Measurements from ENCODE around the gene JAM3. TPM values are rescaled to one million over a fixed set of nuclear protein-coding genes. Genes with fewer than 3 reads are reported as not detected.

JAM3 gene
- total RNA-seq, 1 donor from 2014 or later: 438 TPM

DNA sequence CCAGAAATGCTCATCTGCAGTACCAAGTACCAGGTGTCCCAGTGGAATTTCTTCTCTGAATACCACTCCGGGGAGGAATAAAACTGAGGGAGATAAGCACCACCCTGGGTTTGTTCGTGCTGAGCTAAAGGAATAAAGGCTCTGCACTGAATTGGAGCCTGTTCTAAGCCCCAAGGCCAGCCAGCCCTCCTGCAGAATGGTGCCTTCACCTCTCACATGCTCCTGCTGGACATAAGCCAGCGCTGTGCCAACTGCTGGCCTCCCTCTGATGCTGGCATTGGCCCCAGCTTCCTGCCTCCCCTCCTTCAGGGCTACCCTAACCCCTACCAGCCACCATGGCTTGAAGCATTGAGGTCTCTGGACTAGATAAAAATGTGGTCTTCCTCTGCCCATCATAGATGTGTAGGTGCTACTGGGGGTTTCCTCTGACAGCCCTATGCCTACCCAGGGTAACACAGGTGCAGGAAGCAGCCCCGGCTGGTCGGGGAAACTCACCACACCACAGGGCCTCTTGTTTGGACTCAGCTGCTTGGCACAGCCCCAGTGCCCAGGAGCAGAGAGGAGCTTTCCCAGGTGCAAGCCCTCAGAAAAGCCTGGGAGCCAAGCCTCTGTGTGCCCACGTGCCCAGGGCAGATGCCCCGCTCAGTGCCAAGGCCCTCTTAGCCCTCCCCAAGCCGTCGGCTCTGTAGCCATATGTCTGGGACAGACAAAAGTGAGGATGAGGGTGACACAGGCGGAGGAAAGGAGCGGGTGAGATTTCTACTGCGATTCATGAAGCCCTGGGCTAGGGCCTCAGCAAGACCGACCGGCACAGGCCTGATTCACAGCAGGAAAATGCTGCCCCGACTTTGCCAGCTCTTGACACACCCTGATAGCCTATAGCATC is 34.1 kb upstream of the JAM3 start:
- TF ChIP-seq, protein P1, sequence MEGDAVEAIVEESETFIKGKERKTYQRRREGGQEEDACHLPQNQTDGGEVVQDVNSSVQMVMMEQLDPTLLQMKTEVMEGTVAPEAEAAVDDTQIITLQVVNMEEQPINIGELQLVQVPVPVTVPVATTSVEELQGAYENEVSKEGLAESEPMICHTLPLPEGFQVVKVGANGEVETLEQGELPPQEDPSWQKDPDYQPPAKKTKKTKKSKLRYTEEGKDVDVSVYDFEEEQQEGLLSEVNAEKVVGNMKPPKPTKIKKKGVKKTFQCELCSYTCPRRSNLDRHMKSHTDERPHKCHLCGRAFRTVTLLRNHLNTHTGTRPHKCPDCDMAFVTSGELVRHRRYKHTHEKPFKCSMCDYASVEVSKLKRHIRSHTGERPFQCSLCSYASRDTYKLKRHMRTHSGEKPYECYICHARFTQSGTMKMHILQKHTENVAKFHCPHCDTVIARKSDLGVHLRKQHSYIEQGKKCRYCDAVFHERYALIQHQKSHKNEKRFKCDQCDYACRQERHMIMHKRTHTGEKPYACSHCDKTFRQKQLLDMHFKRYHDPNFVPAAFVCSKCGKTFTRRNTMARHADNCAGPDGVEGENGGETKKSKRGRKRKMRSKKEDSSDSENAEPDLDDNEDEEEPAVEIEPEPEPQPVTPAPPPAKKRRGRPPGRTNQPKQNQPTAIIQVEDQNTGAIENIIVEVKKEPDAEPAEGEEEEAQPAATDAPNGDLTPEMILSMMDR (IDR thresholded peaks at IDR 0.05; ENCODE audit: unreplicated experiment): no peak

DNA sequence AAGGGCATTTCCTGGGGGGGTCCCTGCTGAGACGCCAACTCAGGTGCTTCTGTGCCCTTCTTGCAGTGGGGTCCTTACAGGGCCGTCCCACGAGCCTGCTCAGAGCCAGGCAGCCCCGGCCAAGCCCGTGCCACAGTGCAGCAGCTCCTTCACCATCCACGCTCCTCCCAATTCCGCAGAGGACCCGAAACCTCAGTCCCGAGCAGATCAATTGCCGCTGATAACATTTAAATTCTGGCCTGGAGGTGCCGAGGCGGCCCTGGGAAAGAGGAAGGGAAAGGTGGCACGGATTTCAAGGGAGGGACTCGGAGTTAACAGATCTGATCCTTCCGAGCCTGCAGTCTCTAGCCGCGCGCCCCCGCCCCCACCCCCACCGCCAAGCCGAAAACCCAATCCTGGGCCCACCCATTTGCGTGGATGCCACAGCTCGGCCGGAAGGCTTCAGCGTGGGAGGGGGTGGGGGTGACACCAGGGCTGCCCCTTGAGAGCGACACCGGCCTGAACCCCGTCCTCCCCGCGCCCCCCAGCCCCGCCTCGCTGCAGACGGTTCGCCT is 32.3 kb upstream of the JAM3 start:
- no peak for DNase-seq (ENCODE audit: low spot score)
- Mint-ChIP-seq H3K27me3 (ENCODE audit: unreplicated experiment) (peaks cover 11% of the 10 kb centered on the region), H3K27ac (ENCODE audit: unreplicated experiment) (no peak overlapping the region)

More for the DNA sequence above, 34.1 kb upstream of the JAM3 start:
- peaks cover 9% of the 10 kb centered on the region for H3K27me3 Mint-ChIP-seq (ENCODE audit: unreplicated experiment)
- H3K27ac Mint-ChIP-seq (ENCODE audit: unreplicated experiment): no peak overlapping the region
- H3K4me1 Mint-ChIP-seq (ENCODE audit: unreplicated experiment): peaks cover 22% of the 10 kb centered on the region
- no peaks in the 10 kb centered on the region for H3K36me3 Mint-ChIP-seq (ENCODE audit: low read depth, unreplicated experiment)
- H3K4me3 Mint-ChIP-seq (ENCODE audit: unreplicated experiment): no peak overlapping the region
- H3K9me3 Mint-ChIP-seq (ENCODE audit: unreplicated experiment): no peaks in the 10 kb centered on the region
- no peak for DNase-seq (ENCODE audit: low spot score)

DNA sequence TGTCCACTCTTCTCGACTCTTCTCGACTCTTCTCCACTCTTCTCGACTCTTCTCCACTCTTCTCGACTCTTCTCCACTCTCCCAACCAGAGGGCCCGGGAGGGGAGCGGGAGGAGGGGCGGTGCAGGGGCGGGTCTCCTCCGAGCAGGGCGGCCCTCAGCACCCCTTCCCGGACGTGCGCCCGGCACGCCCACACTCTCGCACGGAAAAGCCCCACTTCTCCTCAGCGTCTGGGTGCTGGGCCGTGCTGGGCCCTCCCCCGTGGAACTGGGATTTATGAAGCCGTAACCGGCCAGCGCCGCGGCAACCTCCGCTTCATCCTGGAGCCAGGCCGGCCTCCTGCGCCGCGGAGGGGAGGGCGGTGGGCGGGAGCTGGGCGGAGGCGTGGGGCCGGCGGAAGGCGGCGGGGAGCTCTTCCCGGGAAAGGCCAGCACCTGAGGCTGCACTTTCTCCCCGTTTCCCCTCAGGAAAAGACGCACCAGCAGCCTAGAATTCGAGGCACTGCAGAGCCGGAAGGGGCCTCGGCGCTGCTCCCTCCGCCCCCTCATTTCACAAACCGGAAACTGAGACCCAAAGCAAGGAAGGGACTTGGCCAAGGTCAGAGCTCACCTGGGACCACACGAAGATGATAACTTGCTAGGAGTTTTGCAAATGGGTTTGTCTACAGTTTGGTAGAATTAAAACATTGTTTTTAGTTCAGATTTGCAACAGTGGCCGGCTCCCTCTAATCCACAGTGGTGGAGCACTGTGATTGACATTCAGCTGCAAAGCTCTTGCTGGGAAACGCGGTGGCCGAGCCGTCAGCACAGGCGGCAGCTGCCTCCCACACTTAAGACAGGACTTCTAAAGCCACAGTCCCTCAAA is 31.6 kb upstream of the JAM3 start:
- peak; percentile 69 for DNase-seq (ENCODE audit: low spot score)
- Mint-ChIP-seq H3K27me3 (ENCODE audit: unreplicated experiment) (peaks cover 11% of the 10 kb centered on the region), H3K4me3 (ENCODE audit: unreplicated experiment) (peak overlapping the region; percentile 88), H3K4me1 (ENCODE audit: unreplicated experiment) (peaks cover 16% of the 10 kb centered on the region), H3K9me3 (ENCODE audit: unreplicated experiment) (no peaks in the 10 kb centered on the region), H3K27ac (ENCODE audit: unreplicated experiment) (no peak overlapping the region), H3K36me3 (ENCODE audit: low read depth, unreplicated experiment) (no peaks in the 10 kb centered on the region)
- TF ChIP-seq, protein P1 (IDR thresholded peaks at IDR 0.05; ENCODE audit: unreplicated experiment): no peak

More for the DNA sequence above, 32.3 kb upstream of the JAM3 start:
- peak overlapping the region; percentile 86 for H3K4me3 Mint-ChIP-seq (ENCODE audit: unreplicated experiment)
- H3K4me1 Mint-ChIP-seq (ENCODE audit: unreplicated experiment): peaks cover 22% of the 10 kb centered on the region
- no peaks in the 10 kb centered on the region for H3K36me3 Mint-ChIP-seq (ENCODE audit: low read depth, unreplicated experiment)
- TF ChIP-seq, protein P1 (IDR thresholded peaks at IDR 0.05; ENCODE audit: unreplicated experiment): no peak
- no peaks in the 10 kb centered on the region for H3K9me3 Mint-ChIP-seq (ENCODE audit: unreplicated experiment)

DNA sequence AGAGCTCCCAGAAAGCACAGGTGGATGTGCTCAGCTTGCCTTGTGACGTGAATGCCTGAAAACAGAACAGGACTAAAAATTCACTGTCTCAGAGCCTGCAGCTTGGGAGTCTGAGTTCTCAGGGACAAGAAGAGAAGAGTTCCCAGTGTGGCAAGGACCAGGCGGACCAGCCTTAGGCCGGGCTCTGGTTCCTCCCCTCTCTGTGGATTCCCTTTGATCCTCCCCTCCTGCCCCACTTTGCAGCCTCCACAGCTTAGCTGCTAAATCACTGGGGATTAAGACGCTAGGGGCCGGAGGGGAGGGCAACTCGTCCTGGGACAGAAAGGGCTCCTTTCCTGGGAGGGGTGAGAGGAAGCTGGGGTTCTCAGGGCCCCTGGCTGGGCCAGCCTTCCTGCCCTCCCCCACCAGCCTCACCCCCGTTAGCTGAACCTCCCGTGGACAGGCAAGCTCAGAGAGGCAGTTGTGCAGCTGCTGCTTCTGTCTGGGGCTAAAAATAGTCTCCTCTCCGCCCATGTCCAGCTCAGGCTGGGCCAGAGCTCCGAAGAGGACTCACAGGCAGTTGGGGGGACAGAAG is 29.9 kb upstream of the JAM3 start:
- Mint-ChIP-seq H3K36me3 (ENCODE audit: low read depth, unreplicated experiment) (no peaks in the 10 kb centered on the region), H3K9me3 (ENCODE audit: unreplicated experiment) (no peaks in the 10 kb centered on the region), H3K4me3 (ENCODE audit: unreplicated experiment) (no peak overlapping the region), H3K27me3 (ENCODE audit: unreplicated experiment) (peaks cover 9% of the 10 kb centered on the region), H3K27ac (ENCODE audit: unreplicated experiment) (no peak overlapping the region), H3K4me1 (ENCODE audit: unreplicated experiment) (peaks cover 16% of the 10 kb centered on the region)
- DNase-seq (ENCODE audit: low spot score): no peak
- TF ChIP-seq, protein P1 (IDR thresholded peaks at IDR 0.05; ENCODE audit: unreplicated experiment): no peak

All from endothelial cell (in vitro differentiated cells).